Fibroblast of the aortic adventitia (primary cell): Measurements from ENCODE around the gene PLEKHM3. TPM values are rescaled to one million over a fixed set of nuclear protein-coding genes. Genes with fewer than 3 reads are reported as not detected.
A peak's percentile ranks its signal among the peaks of the same experiment; 100 is the strongest.

Experiments used
- DNase-seq: peaks from one replicate; pipeline ENCODE4 v3.0.0-alpha.2; 2010; ENCODE audit warnings: low read depth
- H3K4me3 ChIP-seq: 2 replicates; pipeline ENCODE4 v1.5.1; 2011; ENCODE audit warnings: low read depth, mild to moderate bottlenecking, control low read depth, low read length, moderate library complexity
- CTCF ChIP-seq: IDR thresholded peaks from 2 replicates; pipeline ENCODE4 v1.5.1; 2011; ENCODE audit warnings: mild to moderate bottlenecking, low read length, control low read depth, inconsistent platforms; ENCODE audit not compliant: insufficient read depth
- total RNA-seq: library from RNA; depleted of rRNA; stranded (reverse); fragments of >200 nt; gene quantifications from 2 replicates; pipeline ENCODE4 v1.2.3, GENCODE V29; 2012; ENCODE audit warnings: low replicate concordance

The PLEKHM3 gene
- total RNA-seq, 1 donor, result 15.1 TPM

- H3K4me3 ChIP-seq, result no peak overlapping the region
- DNase-seq, result peak; percentile 54
- no peak for TF ChIP-seq CTCF
These were observed 170.6 kb downstream of the PLEKHM3 start for GRCh38 chr2:207854484-207855440.

- no peak for DNase-seq
- no peak for TF ChIP-seq CTCF
- no peak overlapping the region for H3K4me3 ChIP-seq
These were observed 172.5 kb downstream of the PLEKHM3 start for GRCh38 chr2:207852791-207853190.

- no peak for DNase-seq
- TF ChIP-seq CTCF, result no peak
- H3K4me3 ChIP-seq, result no peak overlapping the region
These were observed 175.9 kb downstream of the PLEKHM3 start for GRCh38 chr2:207849443-207849842.

- no peak for TF ChIP-seq CTCF
- no peak for DNase-seq
- no peak overlapping the region for H3K4me3 ChIP-seq
These were observed 176.8 kb downstream of the PLEKHM3 start for GRCh38 chr2:207848545-207848928.

GRCh38 chr2:207847807-207848544 is 177.4 kb downstream of the PLEKHM3 start:
- H3K4me3 ChIP-seq, result no peak overlapping the region
- peak; percentile 69 for DNase-seq
- no peak for TF ChIP-seq CTCF

GRCh38 chr2:207847098-207847806 is 178.1 kb downstream of the PLEKHM3 start:
- DNase-seq, result no peak
- no peak overlapping the region for H3K4me3 ChIP-seq

More at GRCh38 chr2:207847098-207847806, 178.1 kb downstream of the PLEKHM3 start:
- no peak for TF ChIP-seq CTCF
